ENCODE measurements around the gene ASPDH. TPM values are rescaled to one million over a fixed set of nuclear protein-coding genes. Genes with fewer than 3 reads are reported as not detected.

Gene ASPDH
- total RNA-seq, 1 experiment from 2014 or later = not detected

- BruUV-seq (replicated peaks) = no TSS peak
- H2AFZ ChIP-seq (ENCODE audit: low read depth, low read length, poor library complexity, severe bottlenecking) = no peak overlapping the region
These were observed 4.0 kb upstream of the ASPDH start for GRCh38 chr19:50517704-50518075.

More at GRCh38 chr19:50517704-50518075, 4.0 kb upstream of the ASPDH start:
- Histone ChIP-seq H3K27ac (ENCODE audit: low read depth, low read length) (no peak overlapping the region), H3K27me3 (ENCODE audit: insufficient read depth, low read length) (no peaks in the 10 kb centered on the region), H3K4me2 (ENCODE audit: low read length) (no peak overlapping the region), H3K9me3 (ENCODE audit: control insufficient read depth in 1 of 2, insufficient read depth in 1 of 2, low read depth in 1 of 2, low read length in 2 of 2) (no peaks in the 10 kb centered on the region), H4K20me1 (ENCODE audit: insufficient read depth) (no peaks in the 10 kb centered on the region), H3K4me1 (ENCODE audit: control insufficient read depth in 1 of 2, insufficient read depth in 2 of 2, low read length in 2 of 2) (no peaks in the 10 kb centered on the region), H3K9ac (ENCODE audit: low read length) (no peak overlapping the region), H3K79me2 (ENCODE audit: insufficient read depth, low read length) (no peaks in the 10 kb centered on the region), H3K4me3 (replicated peaks in 1 of 2; ENCODE audit: low read depth in 1 of 2, low read length in 2 of 2) (no peak overlapping the region), H3K36me3 (ENCODE audit: control insufficient read depth in 1 of 2, insufficient read depth in 2 of 2, low read length in 2 of 2) (no peaks in the 10 kb centered on the region), H3K9me2 (ENCODE audit: insufficient read depth) (no peaks in the 10 kb centered on the region)
- intact Hi-C loops (cut with micrococcal nuclease) = no loop called here
- CTCF ChIA-PET = no interaction called here
- DNase-seq (ENCODE audit: low read depth, low spot score) = no peak
- no peak for TF ChIP-seq TCF7L2 (IDR thresholded peaks at IDR 0.05; ENCODE audit: borderline replicate concordance, extremely low read depth, insufficient read depth, insufficient read length)
- TF ChIP-seq SP1 (IDR thresholded peaks at IDR 0.05; ENCODE audit: low read depth) = no peak
- TF ChIP-seq CBX3 (IDR thresholded peaks at IDR 0.05; ENCODE audit: low read depth) = no peak
- TF ChIP-seq ZFX (IDR thresholded peaks at IDR 0.05) = no peak
- no peak for TF ChIP-seq ZNF274 (IDR thresholded peaks at IDR 0.05; ENCODE audit: low read depth, low read length)
- TF ChIP-seq EZH2 (IDR thresholded peaks at IDR 0.05) = no peak
- TF ChIP-seq JUND (IDR thresholded peaks at IDR 0.05) = no peak
- TF ChIP-seq SRF (IDR thresholded peaks at IDR 0.05; ENCODE audit: low read depth) = no peak
- no peak for TF ChIP-seq ATF3 (IDR thresholded peaks at IDR 0.05)
- no peak for TF ChIP-seq MAX (IDR thresholded peaks at IDR 0.05)
- TF ChIP-seq FOSL1 (IDR thresholded peaks at IDR 0.05; ENCODE audit: low read depth) = no peak
- TF ChIP-seq CTCF (IDR thresholded peaks at IDR 0.05 in 2 of 3, conservative IDR thresholded peaks at IDR 0.05 in 1 of 3; ENCODE audit: borderline replicate concordance in 1 of 3, insufficient read depth in 1 of 3, low read depth in 2 of 3, low read length in 2 of 3) = no peak
- TF ChIP-seq SIN3A (IDR thresholded peaks at IDR 0.05; ENCODE audit: low read depth) = no peak
- no peak for TF ChIP-seq RAD21 (IDR thresholded peaks at IDR 0.05; ENCODE audit: low read depth)
- TF ChIP-seq EGR1 (IDR thresholded peaks at IDR 0.05; ENCODE audit: low read depth) = no peak
- no peak for TF ChIP-seq REST (IDR thresholded peaks at IDR 0.05; ENCODE audit: low read depth)
- no peak for TF ChIP-seq YY1 (IDR thresholded peaks at IDR 0.05; ENCODE audit: extremely low read depth, insufficient replicate concordance, low read depth, low read length)
- RAD21 ChIA-PET (ENCODE audit: low non-redundant PET in 1 of 2, low total read pairs in 2 of 2, uncharacterized antibody in 2 of 2, unreplicated experiment in 2 of 2) = no interaction called here
- ATAC-seq = no peak
- POLR2A ChIA-PET = no interaction called here
